Measurements from ENCODE around the gene KCNE4.

Gene KCNE4

GRCh38 chr2:223012291-223012690 lies 39.7 kb upstream of the KCNE4 start:
- no peak for TF ChIP-seq CTCF (conservative IDR thresholded peaks at IDR 0.05)
- TF ChIP-seq ZFX (IDR thresholded peaks at IDR 0.05), result no peak
- H3K27ac ChIP-seq, result no peak overlapping the region

- TF ChIP-seq ZFX (IDR thresholded peaks at IDR 0.05), result no peak
- no peak for TF ChIP-seq CTCF (conservative IDR thresholded peaks at IDR 0.05)
- H3K27ac ChIP-seq, result no peak overlapping the region
Observed at GRCh38 chr2:223019390-223019930, 32.5 kb upstream of the KCNE4 start.

GRCh38 chr2:223019987-223020717 lies 31.8 kb upstream of the KCNE4 start:
- H3K27ac ChIP-seq, result no peak overlapping the region
- TF ChIP-seq CTCF (conservative IDR thresholded peaks at IDR 0.05), result no peak
- no peak for TF ChIP-seq ZFX (IDR thresholded peaks at IDR 0.05)

- TF ChIP-seq ZFX (IDR thresholded peaks at IDR 0.05) (no peak), CTCF (conservative IDR thresholded peaks at IDR 0.05) (no peak)
- H3K27ac ChIP-seq, result no peak overlapping the region
Observed at GRCh38 chr2:223020971-223021675, 30.9 kb upstream of the KCNE4 start.

GRCh38 chr2:223026357-223027110 lies 25.5 kb upstream of the KCNE4 start:
- TF ChIP-seq CTCF (conservative IDR thresholded peaks at IDR 0.05) (no peak), ZFX (IDR thresholded peaks at IDR 0.05) (no peak)
- peak overlapping the region; percentile 65 for H3K27ac ChIP-seq

GRCh38 chr2:223027442-223027841 lies 24.5 kb upstream of the KCNE4 start:
- H3K27ac ChIP-seq, result peak overlapping the region; percentile 65
- TF ChIP-seq CTCF (conservative IDR thresholded peaks at IDR 0.05) (no peak), ZFX (IDR thresholded peaks at IDR 0.05) (no peak)

All from C4-2B (cell line).